Globus pallidus (tissue), 1 donor: Measurements from ENCODE around the gene HLA-F.
A peak's percentile ranks its signal among the peaks of the same experiment; 100 is the strongest.

ENCODE experiments used
- DNase-seq: peaks from one replicate; pipeline ENCODE4 v3.0.0-alpha.2; 2015; ENCODE audit warnings: low spot score

The HLA-F gene

GRCh38 chr6:29724937-29725869, 2.0 kb downstream of the HLA-F start:
- DNase-seq, result no peak

- no peak for DNase-seq
Observed at GRCh38 chr6:29726001-29726400, 2.8 kb downstream of the HLA-F start.

GRCh38 chr6:29726571-29727194, 3.4 kb downstream of the HLA-F start:
- DNase-seq, result no peak

- no peak for DNase-seq
Observed at GRCh38 chr6:29727637-29728036, 4.4 kb downstream of the HLA-F start.

- no peak for DNase-seq
Observed at GRCh38 chr6:29728173-29728874, 5.1 kb downstream of the HLA-F start.

- no peak for DNase-seq
Observed at GRCh38 chr6:29728875-29729270, 5.6 kb downstream of the HLA-F start.

- no peak for DNase-seq
Observed at GRCh38 chr6:29729774-29730328, 6.6 kb downstream of the HLA-F start.

- no peak for DNase-seq
Observed at GRCh38 chr6:29730575-29731126, 7.4 kb downstream of the HLA-F start.

- no peak for DNase-seq
Observed at GRCh38 chr6:29731281-29731680, 8.0 kb downstream of the HLA-F start.

- DNase-seq, result no peak
Observed at GRCh38 chr6:29733057-29733456, 9.8 kb downstream of the HLA-F start.

- DNase-seq, result no peak
Observed at GRCh38 chr6:29734046-29735018, 11.1 kb downstream of the HLA-F start.

GRCh38 chr6:29736563-29736962, 13.3 kb downstream of the HLA-F start:
- DNase-seq, result no peak

- peak; percentile 57 for DNase-seq
Observed at GRCh38 chr6:29737707-29738630, 14.7 kb downstream of the HLA-F start.

- DNase-seq, result no peak
Observed at GRCh38 chr6:29739136-29739881, 16.1 kb downstream of the HLA-F start.

- no peak for DNase-seq
Observed at GRCh38 chr6:29739882-29740261, 16.6 kb downstream of the HLA-F start.

GRCh38 chr6:29741592-29741991, 18.4 kb downstream of the HLA-F start:
- no peak for DNase-seq

- DNase-seq, result no peak
Observed at GRCh38 chr6:29742127-29742526, 18.9 kb downstream of the HLA-F start.

GRCh38 chr6:29743025-29743424, 19.8 kb downstream of the HLA-F start:
- no peak for DNase-seq

GRCh38 chr6:29743568-29743967, 20.3 kb downstream of the HLA-F start:
- DNase-seq, result no peak
